GM18861 (cell line): ENCODE results near the gene PDE3B.
"Not testable (repeated sequence)": the region's sequence is repeated elsewhere in the genome, so short reads cannot be mapped to it uniquely, and the experiment has no call there.

Experiments used
- ATAC-seq: cut with Tn5 transposase; IDR thresholded peaks from one replicate; pipeline ENCODE4 v1.9.1; 2021; ENCODE audit not compliant: unreplicated experiment

The PDE3B gene

GRCh38 chr11:14643697-14644225 lies at the start of gene PDE3B:
PDE3B (plus strand) TSS chr11:14643804; CDS start chr11:14644076, 272 bp downstream.
- peak; percentile 33 for ATAC-seq

DNA sequence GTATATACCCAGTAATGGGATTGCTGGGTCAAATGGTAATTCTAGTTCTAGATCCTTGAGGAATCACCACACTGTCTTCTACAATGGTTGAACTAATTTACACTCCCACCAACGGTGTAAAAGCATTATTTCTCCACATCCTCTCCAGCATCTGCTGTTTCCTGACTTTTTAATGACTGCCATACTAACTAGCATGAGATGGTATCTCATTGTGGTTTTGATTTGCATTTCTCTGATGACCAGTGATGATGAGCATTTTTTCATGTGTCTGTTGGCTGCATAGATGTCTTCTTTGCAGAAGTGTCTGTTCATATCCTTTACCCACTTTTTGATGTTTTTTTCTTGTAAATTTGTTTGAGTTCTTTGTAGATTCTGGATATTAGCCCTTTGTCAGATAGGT lies 48.3 kb upstream of the PDE3B start:
- not testable (repeated sequence) for ATAC-seq

- no peak for ATAC-seq
Measured at GRCh38 chr11:14607713-14608112, 35.9 kb upstream of the PDE3B start.

- ATAC-seq, result no peak
Measured at GRCh38 chr11:14609902-14610301, 33.7 kb upstream of the PDE3B start.

DNA sequence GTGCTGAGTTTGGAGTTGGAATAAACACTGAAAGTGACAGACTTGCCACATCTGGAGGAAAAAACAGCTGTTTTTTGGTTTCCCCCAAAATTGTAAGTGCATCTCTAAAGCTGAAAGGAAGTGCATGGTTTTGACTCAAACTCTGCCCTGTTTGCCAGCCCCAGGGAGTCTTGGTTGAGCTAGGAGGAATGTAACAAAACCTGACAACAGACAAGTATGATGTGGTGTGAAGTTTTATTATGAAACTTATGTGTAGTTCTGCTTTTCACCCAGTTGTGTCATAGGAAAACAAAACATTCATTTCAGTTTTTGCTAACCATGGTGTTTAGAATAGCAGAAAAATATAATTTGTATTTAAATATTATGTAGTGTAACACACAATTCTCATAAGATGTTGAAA lies 31.7 kb upstream of the PDE3B start:
- no peak for ATAC-seq

DNA sequence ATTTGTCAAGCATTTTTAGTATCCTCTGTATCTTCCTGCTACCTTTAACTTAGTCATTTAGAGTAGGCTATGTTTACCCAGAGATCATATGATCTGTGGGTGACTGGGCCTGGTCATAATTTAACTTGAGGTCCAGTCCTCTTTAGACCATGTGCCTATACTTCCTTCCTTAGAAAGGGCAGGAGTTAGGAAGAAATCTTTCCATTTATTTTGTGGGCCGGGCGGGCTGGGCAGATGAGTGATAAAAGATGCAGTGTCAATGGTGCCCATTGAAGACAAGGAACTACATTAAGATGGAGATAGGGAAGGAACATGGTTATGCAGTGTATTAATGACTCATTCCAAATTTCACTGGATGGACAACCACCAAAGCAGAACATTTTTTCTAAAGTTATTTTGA lies 30.9 kb upstream of the PDE3B start:
- ATAC-seq, result no peak

DNA sequence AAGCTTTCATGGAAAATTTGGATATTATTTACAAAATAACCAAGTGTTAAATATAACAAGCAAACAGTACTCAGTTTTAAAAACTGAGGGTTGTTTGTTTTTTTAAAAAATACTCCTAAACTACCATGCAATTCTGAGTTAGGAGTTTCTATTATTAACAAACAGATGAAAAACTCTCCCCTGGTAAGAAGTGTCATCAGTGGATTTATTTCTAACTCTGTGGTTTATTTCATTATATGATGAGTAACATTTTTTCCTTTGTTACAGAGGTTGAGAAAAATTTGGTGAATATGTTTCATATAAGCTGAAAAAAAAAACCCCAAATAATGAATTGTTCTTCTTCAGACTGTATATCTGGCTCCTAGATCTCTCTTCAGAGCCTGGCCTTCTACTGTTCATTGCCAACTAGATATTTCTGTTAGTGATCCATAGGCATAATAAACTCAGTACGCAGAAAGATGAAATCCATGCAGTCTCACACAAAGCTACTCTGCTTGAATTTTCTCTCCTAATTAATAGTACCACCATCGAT lies 29.4 kb upstream of the PDE3B start:
- ATAC-seq, result no peak

DNA sequence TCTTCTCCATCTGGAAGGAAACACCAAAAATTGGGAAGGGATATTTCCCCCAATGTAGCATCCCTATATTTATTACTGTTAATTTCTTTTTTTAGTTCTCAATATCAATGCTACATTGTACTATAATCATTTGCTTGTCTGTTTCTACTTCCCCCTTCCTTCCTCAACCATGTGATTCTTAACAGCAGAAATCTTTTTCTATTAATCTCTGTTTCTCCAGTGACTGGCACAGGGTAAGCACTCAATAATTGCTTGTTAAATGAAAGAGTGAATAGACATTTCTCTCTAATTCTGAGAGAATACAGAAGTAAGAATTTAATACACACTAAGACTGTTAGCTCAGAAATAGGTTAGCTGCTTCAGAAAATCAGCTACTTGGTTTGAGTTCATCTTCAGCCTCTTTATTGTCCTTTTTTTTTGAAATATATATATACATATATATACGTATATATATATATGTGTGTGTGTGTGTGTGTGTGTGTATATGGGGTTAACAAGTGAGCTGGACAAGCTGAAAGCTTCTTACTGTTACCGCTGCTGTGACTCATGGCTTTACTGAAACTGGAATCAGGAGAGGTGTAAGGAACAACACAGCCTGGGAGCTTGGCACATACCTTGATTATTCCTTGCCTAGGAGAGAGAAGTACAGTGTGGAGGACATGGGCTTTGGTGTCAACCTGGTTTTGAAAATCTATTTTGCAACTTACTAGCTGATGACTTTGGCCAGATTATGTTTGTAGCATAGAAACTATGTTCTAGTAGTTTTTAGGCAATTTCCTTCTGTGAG lies 26.2 kb upstream of the PDE3B start:
- no peak for ATAC-seq

DNA sequence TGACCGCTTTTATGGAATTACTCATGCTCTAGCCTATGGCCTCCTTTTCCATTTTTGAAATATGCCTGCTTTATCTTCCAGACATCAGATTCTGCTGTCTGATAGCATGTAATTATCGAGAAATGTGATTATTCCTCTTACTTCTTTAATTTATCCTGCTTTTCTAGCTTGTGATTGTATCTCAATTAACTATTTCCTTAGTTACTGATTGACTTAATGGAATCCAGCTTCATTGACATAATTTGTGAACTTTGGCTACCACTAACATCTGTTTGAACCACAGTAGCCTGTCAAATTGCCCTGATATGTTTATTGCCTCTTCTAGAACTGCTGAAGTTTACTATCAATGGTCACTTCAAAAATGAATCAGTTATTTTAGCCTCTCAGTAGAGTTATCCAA lies 25.5 kb upstream of the PDE3B start:
- no peak for ATAC-seq

DNA sequence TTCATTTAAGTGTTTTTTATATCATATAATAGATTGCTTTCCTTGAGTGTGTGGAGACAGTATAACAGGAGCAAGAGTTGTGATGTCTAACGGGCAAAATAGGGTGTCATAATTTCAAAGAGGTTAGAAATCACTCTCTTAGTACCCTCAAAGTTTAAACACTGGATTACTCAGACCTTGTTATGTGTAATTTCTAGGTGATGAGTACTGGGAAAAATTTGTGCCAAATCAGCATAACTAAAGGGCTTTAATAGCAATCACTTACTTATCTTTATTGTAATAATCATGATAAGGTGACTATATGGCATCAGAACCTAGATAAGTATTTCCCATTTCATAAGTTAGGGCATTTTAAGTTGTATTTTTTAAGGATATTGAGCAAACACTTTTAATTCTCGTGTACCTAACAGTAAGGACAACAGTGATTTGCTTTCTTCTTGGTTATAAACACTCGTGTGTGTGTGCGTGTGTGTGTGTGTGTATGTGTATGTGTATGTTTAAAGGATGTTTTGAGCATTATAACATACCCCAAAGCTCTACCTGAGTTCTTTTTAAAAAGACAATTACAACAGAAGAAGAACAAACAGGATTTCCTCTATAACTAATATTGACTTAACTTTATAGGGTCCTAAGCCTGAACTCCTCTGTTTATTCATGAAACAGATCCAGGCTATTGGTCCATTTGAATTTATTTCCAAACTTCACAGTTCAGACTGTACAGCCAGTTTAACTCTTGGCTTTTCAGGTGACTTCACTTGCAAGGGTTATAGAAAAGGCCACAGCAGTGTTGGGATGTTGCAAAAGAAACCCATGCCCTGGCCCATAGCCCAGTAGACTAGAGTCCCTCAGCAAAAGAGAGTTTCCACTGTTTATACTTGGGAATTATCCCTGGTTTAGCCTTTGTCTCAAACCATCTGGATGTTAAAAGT lies 23.7 kb upstream of the PDE3B start:
- no peak for ATAC-seq

- no peak for ATAC-seq
Measured at GRCh38 chr11:14622223-14622954, 21.2 kb upstream of the PDE3B start.

GRCh38 chr11:14623036-14623435 lies 20.6 kb upstream of the PDE3B start:
- no peak for ATAC-seq

- no peak for ATAC-seq
Measured at GRCh38 chr11:14625586-14626205, 17.9 kb upstream of the PDE3B start.

- ATAC-seq, result no peak
Measured at GRCh38 chr11:14626650-14627049, 17.0 kb upstream of the PDE3B start.

DNA sequence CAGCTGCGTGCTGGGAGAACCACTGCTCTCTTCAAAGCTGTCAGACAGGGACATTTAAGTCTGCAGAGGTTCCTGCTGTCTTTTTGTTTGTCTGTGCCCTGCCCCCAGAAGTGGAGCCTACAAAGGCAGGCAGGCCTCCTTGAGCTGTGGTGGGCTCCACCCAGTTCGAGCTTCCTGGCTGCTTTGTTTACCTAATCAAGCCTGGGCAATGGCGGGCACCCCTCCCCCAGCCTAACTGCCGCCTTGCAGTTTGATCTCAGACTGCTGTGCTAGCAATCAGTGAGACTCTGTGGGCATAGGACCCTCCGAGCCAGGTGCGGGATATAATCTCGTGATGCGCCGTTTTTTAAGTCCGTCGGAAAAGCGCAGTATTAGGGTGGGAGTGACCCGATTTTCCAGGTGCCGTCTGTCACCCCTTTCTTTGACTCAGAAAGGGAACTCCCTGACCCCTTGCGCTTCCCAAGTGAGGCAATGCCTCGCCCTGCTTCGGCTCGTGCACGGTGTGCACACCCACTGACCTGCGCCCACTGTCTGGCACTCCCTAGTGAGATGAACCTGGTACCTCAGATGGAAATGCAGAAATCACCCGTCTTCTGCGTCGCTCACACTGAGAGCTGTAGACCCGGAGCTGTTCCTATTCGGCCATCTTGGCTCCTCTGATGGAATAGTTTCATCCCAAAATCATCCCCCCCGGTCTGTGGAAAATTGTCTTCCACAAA lies 9.9 kb upstream of the PDE3B start:
- not testable (repeated sequence) for ATAC-seq

GRCh38 chr11:14634813-14635212 lies 8.8 kb upstream of the PDE3B start:
- no peak for ATAC-seq

GRCh38 chr11:14635546-14635945 lies 8.1 kb upstream of the PDE3B start:
- ATAC-seq, result no peak

- ATAC-seq, result no peak
Measured at GRCh38 chr11:14636119-14636518, 7.5 kb upstream of the PDE3B start.

GRCh38 chr11:14637868-14638409 lies 5.7 kb upstream of the PDE3B start:
- no peak for ATAC-seq
